ENCODE results near the gene RFX3.

DNA sequence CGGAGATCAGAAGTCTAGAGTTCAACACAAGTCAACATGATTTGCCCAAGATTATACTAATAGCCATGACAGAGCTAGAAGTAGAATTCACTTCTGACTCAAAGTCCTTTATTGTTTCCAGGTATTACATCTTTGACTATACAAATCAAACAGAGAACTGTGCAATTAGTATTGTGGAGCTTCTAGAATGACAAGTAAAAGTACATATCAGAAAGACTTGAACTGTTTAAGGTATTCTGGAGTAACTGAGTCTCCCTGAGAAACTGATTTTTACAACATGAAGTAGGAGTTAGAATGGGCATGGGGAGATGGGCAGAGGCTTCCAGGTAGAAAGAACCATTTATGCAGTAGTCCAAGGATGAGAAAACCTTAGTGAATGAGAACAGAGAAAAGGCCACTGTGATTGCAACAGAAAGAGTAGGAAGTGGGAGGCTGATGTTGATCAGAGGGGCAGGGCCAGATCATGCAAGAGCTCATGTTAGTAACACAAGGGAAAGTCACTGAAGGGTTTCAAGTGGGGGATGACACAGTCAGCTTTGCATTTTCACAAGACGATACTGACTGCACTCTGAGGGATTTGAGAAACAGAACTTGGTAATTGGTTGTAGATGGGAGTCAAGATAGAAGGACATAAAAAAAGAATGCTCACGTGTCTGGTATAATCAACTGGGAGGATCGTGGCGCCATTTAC, 280.7 kb downstream of the RFX3 start:
- no peak for TF ChIP-seq GATA3 (IDR thresholded peaks at IDR 0.05; ENCODE audit: low read depth, low read length)
- TF ChIP-seq GATA2 (IDR thresholded peaks at IDR 0.05; ENCODE audit: low read depth, low read length) = no peak
